ENCODE measurements around the gene TMEM248. TPM values are rescaled to one million over a fixed set of nuclear protein-coding genes. Genes with fewer than 3 reads are reported as not detected.
"Not testable (repeated sequence)": the region's sequence is repeated elsewhere in the genome, so short reads cannot be mapped to it uniquely, and the experiment has no call there.

TMEM248 gene
- polyA plus RNA-seq, 1 donor from 2014 or later, result 41.8 TPM

GRCh38 chr7:66967029-66967428 lies 46.0 kb downstream of the TMEM248 start:
- TF ChIP-seq TAF1 (IDR thresholded peaks at IDR 0.05; ENCODE audit: low read depth) (no peak), SMC3 (conservative IDR thresholded peaks at IDR 0.05; ENCODE audit: poor library complexity) (no peak), POLR2AphosphoS5 (IDR thresholded peaks at IDR 0.05) (no peak), MXI1 (conservative IDR thresholded peaks at IDR 0.05; ENCODE audit: poor library complexity, severe bottlenecking) (no peak), EZH2 (IDR thresholded peaks at IDR 0.05; ENCODE audit: borderline replicate concordance, insufficient read depth, low read length, poor library complexity, severe bottlenecking) (no peak), CTCF (IDR thresholded peaks at IDR 0.05; ENCODE audit: poor library complexity, severe bottlenecking) (no peak), EP300 (conservative IDR thresholded peaks at IDR 0.05; ENCODE audit: poor library complexity, severe bottlenecking) (no peak), REST (IDR thresholded peaks at IDR 0.05; ENCODE audit: borderline replicate concordance) (no peak), RAD21 (conservative IDR thresholded peaks at IDR 0.05) (no peak)
- Histone ChIP-seq H3K4me3 (ENCODE audit: low read length) (no peak overlapping the region), H3K36me3 (ENCODE audit: insufficient read depth, low read length) (no peaks in the 10 kb centered on the region), H3K4me2 (ENCODE audit: low read length) (no peak overlapping the region), H3K9ac (ENCODE audit: low read length) (no peak overlapping the region), H3K79me2 (replicated peaks; ENCODE audit: insufficient read depth, low read length) (no peaks in the 10 kb centered on the region), H4K20me1 (ENCODE audit: insufficient read depth) (no peaks in the 10 kb centered on the region), H3K9me3 (ENCODE audit: low read length) (no peaks in the 10 kb centered on the region), H3K27me3 (ENCODE audit: insufficient read depth, low read depth, low read length) (no peaks in the 10 kb centered on the region), H3F3A (ENCODE audit: insufficient read depth, low read length, poor library complexity, severe bottlenecking) (no peaks in the 10 kb centered on the region), H3K27ac (ENCODE audit: low read length) (no peak overlapping the region), H2AFZ (ENCODE audit: low read depth, low read length) (no peak overlapping the region), H3K9me2 (ENCODE audit: insufficient read depth, low read length) (no peaks in the 10 kb centered on the region)

- not testable (repeated sequence) for H3K9me2 ChIP-seq (ENCODE audit: insufficient read depth, low read length); H3K9ac ChIP-seq (ENCODE audit: low read length); H4K20me1 ChIP-seq (ENCODE audit: insufficient read depth); H3K79me2 ChIP-seq (replicated peaks; ENCODE audit: insufficient read depth, low read length); H3K36me3 ChIP-seq (ENCODE audit: insufficient read depth, low read length); H3K9me3 ChIP-seq (ENCODE audit: low read length); H3F3A ChIP-seq (ENCODE audit: insufficient read depth, low read length, poor library complexity, severe bottlenecking); H3K4me2 ChIP-seq (ENCODE audit: low read length); H3K27me3 ChIP-seq (ENCODE audit: insufficient read depth, low read depth, low read length); H3K4me3 ChIP-seq (ENCODE audit: low read length); H2AFZ ChIP-seq (ENCODE audit: low read depth, low read length); H3K27ac ChIP-seq (ENCODE audit: low read length)
Observed at GRCh38 chr7:66969001-66969400, 48.0 kb downstream of the TMEM248 start.

- Histone ChIP-seq H3K9ac (ENCODE audit: low read length) (no peak overlapping the region), H3K9me2 (ENCODE audit: insufficient read depth, low read length) (no peaks in the 10 kb centered on the region), H3K9me3 (ENCODE audit: low read length) (no peaks in the 10 kb centered on the region), H3K27me3 (ENCODE audit: insufficient read depth, low read depth, low read length) (no peaks in the 10 kb centered on the region), H3K4me3 (ENCODE audit: low read length) (no peak overlapping the region), H3K36me3 (ENCODE audit: insufficient read depth, low read length) (no peaks in the 10 kb centered on the region), H3F3A (ENCODE audit: insufficient read depth, low read length, poor library complexity, severe bottlenecking) (no peaks in the 10 kb centered on the region), H3K79me2 (replicated peaks; ENCODE audit: insufficient read depth, low read length) (no peaks in the 10 kb centered on the region), H3K4me2 (ENCODE audit: low read length) (no peak overlapping the region), H2AFZ (ENCODE audit: low read depth, low read length) (no peak overlapping the region), H3K27ac (ENCODE audit: low read length) (no peak overlapping the region), H4K20me1 (ENCODE audit: insufficient read depth) (no peaks in the 10 kb centered on the region)
- TF ChIP-seq EZH2 (IDR thresholded peaks at IDR 0.05; ENCODE audit: borderline replicate concordance, insufficient read depth, low read length, poor library complexity, severe bottlenecking) (no peak), POLR2AphosphoS5 (IDR thresholded peaks at IDR 0.05) (no peak), MXI1 (conservative IDR thresholded peaks at IDR 0.05; ENCODE audit: poor library complexity, severe bottlenecking) (no peak), CTCF (IDR thresholded peaks at IDR 0.05; ENCODE audit: poor library complexity, severe bottlenecking) (no peak)
Observed at GRCh38 chr7:66970310-66970709, 49.3 kb downstream of the TMEM248 start.
